ENCODE results near the gene DNAH7.

DNAH7 gene

GRCh38 chr2:196077821-196078220, 9.2 kb upstream of the DNAH7 start:
- DNase-seq = no peak

GRCh38 chr2:196076778-196077568, 8.3 kb upstream of the DNAH7 start:
- DNase-seq = peak in 1 of 5 experiments; percentile 6

- no peak for DNase-seq
These were observed 6.6 kb upstream of the DNAH7 start for GRCh38 chr2:196075196-196075595.

- no peak for DNase-seq
These were observed 6.0 kb upstream of the DNAH7 start for GRCh38 chr2:196074631-196075030.

- DNase-seq = no peak
These were observed 4.9 kb upstream of the DNAH7 start for GRCh38 chr2:196073521-196073920.

- no peak for DNase-seq
These were observed 1.6 kb downstream of the DNAH7 start for GRCh38 chr2:196067088-196067382.

- DNase-seq = peak in 2 of 5 experiments; percentile 11 to 33
These were observed 2.1 kb downstream of the DNAH7 start for GRCh38 chr2:196066291-196067087.

GRCh38 chr2:196063773-196064172, 4.9 kb downstream of the DNAH7 start:
- DNase-seq = no peak

- no peak for DNase-seq
These were observed 9.1 kb downstream of the DNAH7 start for GRCh38 chr2:196059491-196059960.

- DNase-seq = no peak
These were observed 14.0 kb downstream of the DNAH7 start for GRCh38 chr2:196054631-196055030.

GRCh38 chr2:196046123-196046917, 22.3 kb downstream of the DNAH7 start:
- peak in 1 of 5 experiments; percentile 5 for DNase-seq

- DNase-seq = no peak
These were observed 26.9 kb downstream of the DNAH7 start for GRCh38 chr2:196041786-196042185.

GRCh38 chr2:196040218-196040617, 28.4 kb downstream of the DNAH7 start:
- no peak for DNase-seq

- no peak for DNase-seq
These were observed 32.2 kb downstream of the DNAH7 start for GRCh38 chr2:196036442-196036841.

- DNase-seq = no peak
These were observed 50.6 kb downstream of the DNAH7 start for GRCh38 chr2:196018037-196018436.

GRCh38 chr2:196012314-196012713, 56.3 kb downstream of the DNAH7 start:
- DNase-seq = no peak

GRCh38 chr2:196000551-196000950, 68.1 kb downstream of the DNAH7 start:
- no peak for DNase-seq

- DNase-seq = no peak
These were observed 70.6 kb downstream of the DNAH7 start for GRCh38 chr2:195998070-195998469.

GRCh38 chr2:195995499-195995898, 73.1 kb downstream of the DNAH7 start:
- no peak for DNase-seq

- no peak for DNase-seq
These were observed 75.0 kb downstream of the DNAH7 start for GRCh38 chr2:195993623-195994022.

GRCh38 chr2:195985741-195986140, 82.9 kb downstream of the DNAH7 start:
- DNase-seq = no peak

- no peak for DNase-seq
These were observed 83.5 kb downstream of the DNAH7 start for GRCh38 chr2:195984923-195985726.

Measured in T-helper 2 cell (primary cell).